ENCODE measurements around the gene MYLIP. TPM values are rescaled to one million over a fixed set of nuclear protein-coding genes. Genes with fewer than 3 reads are reported as not detected.

Gene MYLIP
- total and polyA plus RNA-seq, 2 donors (not counting 1 experiment from before 2014, with no cell fraction given) = 2.5 to 7.6 TPM

DNA sequence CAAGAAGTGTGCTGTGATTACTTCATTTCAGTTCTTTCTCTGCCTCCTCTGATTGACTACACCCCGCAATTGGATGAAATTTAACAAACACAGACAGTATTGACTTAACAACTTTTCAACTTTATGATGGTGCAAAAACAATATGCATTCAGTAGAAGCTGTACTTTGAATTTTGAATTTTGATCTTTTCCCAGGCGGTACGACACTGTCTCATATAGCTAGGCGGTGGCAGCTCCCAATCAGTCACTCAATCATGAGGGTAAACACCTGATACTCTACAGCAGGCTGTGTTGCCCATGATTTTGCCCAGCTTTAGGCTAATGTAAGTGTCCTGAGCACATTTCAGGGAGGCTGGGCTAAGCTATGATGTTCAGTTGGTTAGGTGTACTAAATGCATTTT lies 47.6 kb upstream of the MYLIP start:
- no peaks in the 10 kb centered on the region for H4K20me1 ChIP-seq (ENCODE audit: control insufficient read depth, extremely low read depth, insufficient read depth, low read length)
- H3K27me3 ChIP-seq (ENCODE audit: control insufficient read depth, insufficient read depth, low read length) = peaks cover 2% of the 10 kb centered on the region
- H3K79me2 ChIP-seq (ENCODE audit: control insufficient read depth, insufficient read depth, low read length) = no peaks in the 10 kb centered on the region
- no peak overlapping the region for H3K27ac ChIP-seq (ENCODE audit: insufficient read depth, low read length)
- H3K4me1 ChIP-seq (ENCODE audit: control insufficient read depth, extremely low read depth, insufficient read depth, low read length) = no peaks in the 10 kb centered on the region
- no peak for TF ChIP-seq EZH2 (IDR thresholded peaks at IDR 0.05; ENCODE audit: low read length, missing control alignments)
- TF ChIP-seq, protein P1, sequence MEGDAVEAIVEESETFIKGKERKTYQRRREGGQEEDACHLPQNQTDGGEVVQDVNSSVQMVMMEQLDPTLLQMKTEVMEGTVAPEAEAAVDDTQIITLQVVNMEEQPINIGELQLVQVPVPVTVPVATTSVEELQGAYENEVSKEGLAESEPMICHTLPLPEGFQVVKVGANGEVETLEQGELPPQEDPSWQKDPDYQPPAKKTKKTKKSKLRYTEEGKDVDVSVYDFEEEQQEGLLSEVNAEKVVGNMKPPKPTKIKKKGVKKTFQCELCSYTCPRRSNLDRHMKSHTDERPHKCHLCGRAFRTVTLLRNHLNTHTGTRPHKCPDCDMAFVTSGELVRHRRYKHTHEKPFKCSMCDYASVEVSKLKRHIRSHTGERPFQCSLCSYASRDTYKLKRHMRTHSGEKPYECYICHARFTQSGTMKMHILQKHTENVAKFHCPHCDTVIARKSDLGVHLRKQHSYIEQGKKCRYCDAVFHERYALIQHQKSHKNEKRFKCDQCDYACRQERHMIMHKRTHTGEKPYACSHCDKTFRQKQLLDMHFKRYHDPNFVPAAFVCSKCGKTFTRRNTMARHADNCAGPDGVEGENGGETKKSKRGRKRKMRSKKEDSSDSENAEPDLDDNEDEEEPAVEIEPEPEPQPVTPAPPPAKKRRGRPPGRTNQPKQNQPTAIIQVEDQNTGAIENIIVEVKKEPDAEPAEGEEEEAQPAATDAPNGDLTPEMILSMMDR (conservative IDR thresholded peaks at IDR 0.05 in 1 of 2, IDR thresholded peaks at IDR 0.05 in 1 of 2; ENCODE audit: low read depth in 1 of 2, low read length in 2 of 2) = no peak
- H3K4me2 ChIP-seq (ENCODE audit: extremely low read depth, insufficient read depth, low read length) = no peak overlapping the region
- no peak overlapping the region for H2AFZ ChIP-seq (ENCODE audit: low read length)
- H3K36me3 ChIP-seq (ENCODE audit: control insufficient read depth, insufficient read depth, low read length) = no peaks in the 10 kb centered on the region
- H3K9me3 ChIP-seq (ENCODE audit: control insufficient read depth, insufficient read depth, low read depth, low read length) = no peaks in the 10 kb centered on the region
- no peak overlapping the region for H3K4me3 ChIP-seq (replicated peaks in 1 of 4; ENCODE audit: control extremely low read depth in 1 of 4, insufficient read depth in 1 of 4, low read depth in 3 of 4, low read length in 4 of 4)
- H3K9ac ChIP-seq (ENCODE audit: insufficient read depth, low read length) = no peak overlapping the region
- no peak for DNase-seq (ENCODE audit: low read depth in 2 of 2)

DNA sequence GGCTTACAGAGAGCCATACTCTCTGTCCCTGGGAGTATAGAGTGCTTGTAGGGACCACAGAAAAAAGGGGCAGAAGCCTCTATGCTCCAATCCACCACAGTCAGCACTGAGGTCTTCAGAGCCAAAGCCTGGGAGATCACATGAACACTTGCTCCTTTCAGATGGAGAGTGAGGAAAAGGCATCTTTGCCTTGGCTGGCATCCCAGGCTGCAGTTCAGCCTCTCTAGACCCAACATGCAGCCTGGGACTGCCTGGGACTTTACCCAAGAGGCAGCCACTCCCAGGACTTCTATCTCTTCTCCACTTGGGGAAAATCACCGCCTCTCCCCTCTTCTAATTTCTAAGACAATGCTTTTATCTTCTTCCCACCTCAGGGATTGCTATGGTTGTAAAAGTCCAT lies 46.5 kb upstream of the MYLIP start:
- no peaks in the 10 kb centered on the region for H3K4me1 ChIP-seq (ENCODE audit: control insufficient read depth, extremely low read depth, insufficient read depth, low read length)
- TF ChIP-seq EZH2 (IDR thresholded peaks at IDR 0.05; ENCODE audit: low read length, missing control alignments) = no peak
- TF ChIP-seq, protein P1 (conservative IDR thresholded peaks at IDR 0.05 in 1 of 2, IDR thresholded peaks at IDR 0.05 in 1 of 2; ENCODE audit: low read depth in 1 of 2, low read length in 2 of 2) = no peak
- no peak overlapping the region for H3K4me3 ChIP-seq (replicated peaks in 1 of 4; ENCODE audit: control extremely low read depth in 1 of 4, insufficient read depth in 1 of 4, low read depth in 3 of 4, low read length in 4 of 4)
- no peak overlapping the region for H3K9ac ChIP-seq (ENCODE audit: insufficient read depth, low read length)
- no peaks in the 10 kb centered on the region for H3K36me3 ChIP-seq (ENCODE audit: control insufficient read depth, insufficient read depth, low read length)
- no peak overlapping the region for H3K4me2 ChIP-seq (ENCODE audit: extremely low read depth, insufficient read depth, low read length)
- no peak overlapping the region for H2AFZ ChIP-seq (ENCODE audit: low read length)
- H3K27me3 ChIP-seq (ENCODE audit: control insufficient read depth, insufficient read depth, low read length) = peaks cover 2% of the 10 kb centered on the region
- no peak for DNase-seq (ENCODE audit: low read depth in 2 of 2)
- H3K9me3 ChIP-seq (ENCODE audit: control insufficient read depth, insufficient read depth, low read depth, low read length) = no peaks in the 10 kb centered on the region
- H3K79me2 ChIP-seq (ENCODE audit: control insufficient read depth, insufficient read depth, low read length) = no peaks in the 10 kb centered on the region
- H4K20me1 ChIP-seq (ENCODE audit: control insufficient read depth, extremely low read depth, insufficient read depth, low read length) = no peaks in the 10 kb centered on the region
- H3K27ac ChIP-seq (ENCODE audit: insufficient read depth, low read length) = no peak overlapping the region

DNA sequence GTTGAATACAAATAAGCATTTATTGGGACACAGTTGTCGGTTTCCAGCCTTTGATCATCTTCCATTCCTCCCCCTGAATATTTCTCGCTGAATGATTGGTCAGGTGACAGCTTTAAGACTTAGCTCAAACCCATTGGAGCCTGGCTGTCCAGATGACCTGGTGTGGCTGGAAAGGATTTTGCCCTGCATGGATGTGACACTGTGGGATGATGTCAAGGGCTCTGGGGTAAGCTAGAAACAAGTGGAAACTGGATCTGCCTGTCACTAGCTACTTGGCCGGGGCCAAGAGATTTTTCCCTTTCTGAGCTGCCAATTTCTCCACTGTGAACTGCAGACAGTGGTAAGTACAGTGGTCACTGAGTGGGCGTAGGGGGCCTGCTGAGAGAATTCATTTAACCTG lies 41.9 kb upstream of the MYLIP start:
- no peaks in the 10 kb centered on the region for H3K9me3 ChIP-seq (ENCODE audit: control insufficient read depth, insufficient read depth, low read depth, low read length)
- no peak overlapping the region for H2AFZ ChIP-seq (ENCODE audit: low read length)
- no peaks in the 10 kb centered on the region for H3K79me2 ChIP-seq (ENCODE audit: control insufficient read depth, insufficient read depth, low read length)
- TF ChIP-seq, protein P1 (conservative IDR thresholded peaks at IDR 0.05 in 1 of 2, IDR thresholded peaks at IDR 0.05 in 1 of 2; ENCODE audit: low read depth in 1 of 2, low read length in 2 of 2) = no peak
- no peak for TF ChIP-seq EZH2 (IDR thresholded peaks at IDR 0.05; ENCODE audit: low read length, missing control alignments)
- no peaks in the 10 kb centered on the region for H4K20me1 ChIP-seq (ENCODE audit: control insufficient read depth, extremely low read depth, insufficient read depth, low read length)
- no peaks in the 10 kb centered on the region for H3K36me3 ChIP-seq (ENCODE audit: control insufficient read depth, insufficient read depth, low read length)
- no peaks in the 10 kb centered on the region for H3K27me3 ChIP-seq (ENCODE audit: control insufficient read depth, insufficient read depth, low read length)
- no peak overlapping the region for H3K4me2 ChIP-seq (ENCODE audit: extremely low read depth, insufficient read depth, low read length)
- no peak overlapping the region for H3K9ac ChIP-seq (ENCODE audit: insufficient read depth, low read length)
- H3K4me3 ChIP-seq (replicated peaks in 1 of 4; ENCODE audit: control extremely low read depth in 1 of 4, insufficient read depth in 1 of 4, low read depth in 3 of 4, low read length in 4 of 4) = no peak overlapping the region
- H3K27ac ChIP-seq (ENCODE audit: insufficient read depth, low read length) = no peak overlapping the region
- no peak for DNase-seq (ENCODE audit: low read depth in 2 of 2)
- H3K4me1 ChIP-seq (ENCODE audit: control insufficient read depth, extremely low read depth, insufficient read depth, low read length) = no peaks in the 10 kb centered on the region

All from fibroblast of lung (primary cell).